Thyroid gland (tissue), 4 donors: Measurements from ENCODE around the gene ABCF1.

Source experiments
- CTCF ChIP-seq, 6 experiments: fragments of 200-600 bp in 3 of 6; fragments of 450-650 bp in 3 of 6; sonication (generic) in 3 of 6; IDR thresholded peaks; one replicate each; pipeline ENCODE4 v1.5.1; 2016 to 2019; ENCODE audit warnings: antibody characterized with exemption in 6 of 6, mild to moderate bottlenecking in 2 of 6, inconsistent platforms in 1 of 6, moderate library complexity in 1 of 6
- POLR2A ChIP-seq, 2 donors: fragments of 450-650 bp; IDR thresholded peaks; one replicate each; pipeline ENCODE4 v1.6.1; 2017; ENCODE audit warnings: antibody characterized with exemption in 2 of 2, mild to moderate bottlenecking in 2 of 2, moderate library complexity in 1 of 2

DNA sequence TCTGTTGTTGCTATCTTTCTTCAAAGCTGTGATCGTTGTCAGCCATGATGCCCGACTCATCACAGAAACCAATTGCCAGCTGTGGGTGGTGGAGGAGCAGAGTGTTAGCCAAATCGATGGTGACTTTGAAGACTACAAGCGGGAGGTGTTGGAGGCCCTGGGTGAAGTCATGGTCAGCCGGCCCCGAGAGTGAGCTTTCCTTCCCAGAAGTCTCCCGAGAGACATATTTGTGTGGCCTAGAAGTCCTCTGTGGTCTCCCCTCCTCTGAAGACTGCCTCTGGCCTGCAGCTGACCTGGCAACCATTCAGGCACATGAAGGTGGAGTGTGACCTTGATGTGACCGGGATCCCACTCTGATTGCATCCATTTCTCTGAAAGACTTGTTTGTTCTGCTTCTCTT lies 19.3 kb downstream of the ABCF1 start:
- TF ChIP-seq CTCF (IDR thresholded peaks at IDR 0.05) (no peak), POLR2A (IDR thresholded peaks at IDR 0.05) (no peak)
